Globus pallidus (tissue), 1 donor: ENCODE measurements around the gene PIP5KL1.

Experiments used
- DNase-seq: peaks from one replicate; pipeline ENCODE4 v3.0.0-alpha.2; 2015; ENCODE audit warnings: low spot score

PIP5KL1 gene

GRCh38 chr9:127968042-127968441, 37.5 kb upstream of the PIP5KL1 start:
- no peak for DNase-seq

- DNase-seq = no peak
Measured at GRCh38 chr9:127967151-127967809, 36.7 kb upstream of the PIP5KL1 start.

GRCh38 chr9:127966416-127967150, 36.0 kb upstream of the PIP5KL1 start:
- peak; percentile 30 for DNase-seq

GRCh38 chr9:127965953-127966352, 35.4 kb upstream of the PIP5KL1 start:
- no peak for DNase-seq

- DNase-seq = no peak
Measured at GRCh38 chr9:127963359-127964064, 32.9 kb upstream of the PIP5KL1 start.

- DNase-seq = peak; percentile 22
Measured at GRCh38 chr9:127963041-127963358, 32.4 kb upstream of the PIP5KL1 start.

- DNase-seq = peak; percentile 3
Measured at GRCh38 chr9:127962278-127962677, 31.7 kb upstream of the PIP5KL1 start.

GRCh38 chr9:127961613-127962155, 31.1 kb upstream of the PIP5KL1 start:
- DNase-seq = no peak

GRCh38 chr9:127961155-127961490, 30.5 kb upstream of the PIP5KL1 start:
- DNase-seq = no peak

GRCh38 chr9:127960410-127961154, 30.0 kb upstream of the PIP5KL1 start:
- no peak for DNase-seq

GRCh38 chr9:127959841-127960409, 29.3 kb upstream of the PIP5KL1 start:
- no peak for DNase-seq

GRCh38 chr9:127959398-127959797, 28.8 kb upstream of the PIP5KL1 start:
- DNase-seq = no peak

- DNase-seq = no peak
Measured at GRCh38 chr9:127958728-127959127, 28.2 kb upstream of the PIP5KL1 start.

- peak; percentile 71 for DNase-seq
Measured at GRCh38 chr9:127955294-127956015, 24.9 kb upstream of the PIP5KL1 start.

- DNase-seq = peak; percentile 77
Measured at GRCh38 chr9:127954831-127955293, 24.3 kb upstream of the PIP5KL1 start.

- peak; percentile 42 for DNase-seq
Measured at GRCh38 chr9:127953768-127954505, 23.4 kb upstream of the PIP5KL1 start.

- DNase-seq = no peak
Measured at GRCh38 chr9:127953154-127953553, 22.6 kb upstream of the PIP5KL1 start.

GRCh38 chr9:127950513-127951289, 20.1 kb upstream of the PIP5KL1 start:
- peak; percentile 99 for DNase-seq

- DNase-seq = peak; percentile 87
Measured at GRCh38 chr9:127949827-127950512, 19.4 kb upstream of the PIP5KL1 start.
